HG02970 (cell line): Measurements from ENCODE around the gene EP400.
"Not testable (repeated sequence)": the region's sequence is repeated elsewhere in the genome, so short reads cannot be mapped to it uniquely, and the experiment has no call there.

Source experiments
- ATAC-seq: cut with Tn5 transposase; IDR thresholded peaks from one replicate; pipeline ENCODE4 v1.9.1; 2021; ENCODE audit warnings: mild to moderate bottlenecking, moderate library complexity, moderate number of reproducible peaks; ENCODE audit not compliant: unreplicated experiment, low FRiP score

The EP400 gene

DNA sequence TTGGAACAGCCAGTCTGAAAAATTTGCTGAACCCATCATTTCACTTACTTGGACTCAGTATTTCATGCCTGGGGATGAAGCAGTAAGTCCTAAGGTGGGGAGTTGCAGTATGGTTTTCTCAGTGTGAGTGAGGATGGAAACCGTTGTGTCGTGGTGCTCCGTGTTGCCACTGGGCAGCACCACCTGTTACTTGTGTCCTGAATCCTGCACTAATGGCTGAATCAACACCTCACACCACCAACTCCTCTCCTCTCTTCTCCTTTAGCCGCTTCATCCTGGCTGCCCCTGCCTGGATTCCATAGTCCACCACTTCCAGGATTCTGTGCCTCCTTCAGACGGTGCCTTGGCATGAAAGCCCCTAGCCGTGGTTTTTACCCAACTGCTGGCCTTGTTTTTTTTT is 3.0 kb upstream of the EP400 start:
- ATAC-seq: no peak

DNA sequence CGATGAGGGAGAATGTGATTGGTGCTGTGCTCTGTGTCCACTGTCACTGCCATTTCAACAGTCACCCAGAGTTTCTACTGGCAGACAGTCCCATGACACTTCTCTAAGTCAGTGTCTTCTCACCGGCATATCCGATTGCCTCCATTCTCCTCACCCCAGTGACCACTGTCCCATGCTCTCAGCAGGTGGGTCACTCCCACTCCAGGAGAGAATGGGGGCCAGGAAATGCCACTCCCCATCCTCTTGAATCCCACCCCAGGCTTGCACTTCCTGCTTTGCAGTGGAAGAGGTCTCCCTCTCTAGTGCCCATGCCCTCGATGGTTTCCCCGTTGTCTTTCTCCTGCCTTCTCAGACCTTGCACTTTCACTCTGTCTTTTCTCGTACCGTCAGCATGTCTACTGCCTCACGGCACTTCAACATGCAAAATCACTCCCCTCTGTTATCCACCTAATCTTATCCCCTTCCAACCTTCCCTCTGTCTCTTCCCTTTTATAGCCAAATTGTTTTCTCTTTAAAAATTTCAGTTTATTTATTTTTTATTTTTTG is 2.2 kb upstream of the EP400 start:
- no peak for ATAC-seq

DNA sequence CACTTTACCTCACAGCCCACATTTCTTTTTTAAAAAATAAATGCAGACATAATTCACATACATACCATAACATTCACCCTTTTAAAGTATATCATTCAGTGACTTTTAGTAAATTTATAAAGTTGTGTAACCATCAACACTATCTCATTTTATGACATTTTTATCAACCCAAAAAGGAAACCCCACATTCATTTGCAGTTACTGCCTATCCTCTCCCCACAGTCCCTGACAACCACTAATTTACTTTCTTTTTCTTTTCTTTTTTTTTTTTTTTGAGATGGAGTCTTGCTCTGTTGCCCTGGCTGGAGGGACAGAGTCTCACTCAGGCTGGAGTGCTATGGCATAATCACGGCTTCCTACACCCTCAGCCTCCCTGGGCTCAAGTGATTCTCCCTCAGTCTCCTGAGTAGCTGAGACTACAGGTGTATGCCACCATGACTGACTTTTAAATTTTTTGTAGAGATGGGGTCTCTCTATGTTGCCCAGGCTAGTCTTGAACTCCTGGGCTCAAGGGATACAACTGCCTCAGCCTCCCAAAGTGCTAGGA is 1.5 kb upstream of the EP400 start:
- ATAC-seq: no peak

DNA sequence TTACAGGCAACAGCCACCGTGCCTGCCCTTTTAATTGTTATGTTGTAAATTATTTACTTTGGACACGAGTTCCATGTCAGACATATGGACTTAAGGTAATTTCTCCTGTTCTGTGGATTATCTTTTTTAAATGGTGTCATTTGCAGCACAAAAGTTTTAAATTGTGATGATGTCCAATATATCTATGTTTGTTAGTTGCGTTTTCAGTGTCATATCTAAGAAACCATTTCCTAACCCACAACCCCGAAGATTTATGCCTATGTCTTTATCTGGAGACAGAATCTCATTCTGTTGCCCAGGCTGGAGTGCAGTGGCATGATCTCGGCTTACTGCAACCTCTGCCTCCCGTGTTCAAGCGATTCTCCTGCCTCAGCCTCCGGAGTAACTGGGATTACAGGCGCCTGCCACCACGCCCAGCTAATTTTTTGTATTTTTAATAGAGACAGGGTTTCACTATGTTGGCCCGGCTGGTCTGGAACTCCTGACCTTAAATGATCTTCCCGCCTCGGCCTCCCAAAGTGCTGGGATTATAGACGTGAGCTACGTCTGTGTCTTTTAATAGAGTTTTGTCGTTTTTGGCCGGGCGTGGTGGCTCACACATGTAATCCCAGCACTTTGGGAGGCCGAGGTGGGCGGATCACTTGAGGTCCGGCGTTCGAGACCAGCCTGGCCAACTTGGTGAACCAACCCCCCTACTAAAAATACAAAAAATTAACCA is 870 bp upstream of the EP400 start:
- not testable (repeated sequence) for ATAC-seq

DNA sequence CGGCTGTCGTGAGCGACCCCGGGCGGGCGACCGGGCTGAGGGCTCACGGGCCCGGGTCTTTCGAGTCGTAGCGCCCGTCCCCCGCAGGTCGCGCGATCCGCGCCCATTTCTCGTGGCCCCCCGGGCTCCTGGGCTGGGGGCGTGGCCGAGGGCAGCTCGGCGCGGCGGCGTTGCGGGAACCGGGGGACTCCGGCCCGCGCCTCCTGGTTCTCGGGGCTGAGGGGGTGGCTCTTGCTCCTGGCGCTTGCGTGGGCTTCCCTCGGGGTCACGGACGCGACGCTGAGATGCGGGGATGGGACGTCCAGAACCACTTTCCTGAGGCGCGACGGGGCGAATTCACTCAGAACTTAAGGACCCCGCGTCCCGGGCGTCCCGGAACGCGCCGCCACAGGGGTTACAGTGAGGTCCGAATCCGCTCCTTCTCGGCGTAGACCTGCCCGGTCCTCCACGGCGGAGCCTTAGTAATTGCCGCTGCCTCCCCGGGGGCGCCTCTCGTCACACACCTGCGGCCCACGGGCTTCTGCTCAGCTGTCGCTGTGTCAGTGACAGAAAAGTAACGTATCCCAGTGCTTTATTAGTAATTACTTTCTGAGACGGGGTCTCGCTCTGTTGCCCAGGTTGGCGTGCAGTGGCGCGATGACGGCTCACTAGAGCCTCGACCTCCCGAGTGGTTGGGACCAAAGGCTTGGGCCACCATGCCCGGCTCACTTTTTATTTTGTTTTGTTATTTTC is 606 bp downstream of the EP400 start:
- peak; percentile 32 for ATAC-seq

DNA sequence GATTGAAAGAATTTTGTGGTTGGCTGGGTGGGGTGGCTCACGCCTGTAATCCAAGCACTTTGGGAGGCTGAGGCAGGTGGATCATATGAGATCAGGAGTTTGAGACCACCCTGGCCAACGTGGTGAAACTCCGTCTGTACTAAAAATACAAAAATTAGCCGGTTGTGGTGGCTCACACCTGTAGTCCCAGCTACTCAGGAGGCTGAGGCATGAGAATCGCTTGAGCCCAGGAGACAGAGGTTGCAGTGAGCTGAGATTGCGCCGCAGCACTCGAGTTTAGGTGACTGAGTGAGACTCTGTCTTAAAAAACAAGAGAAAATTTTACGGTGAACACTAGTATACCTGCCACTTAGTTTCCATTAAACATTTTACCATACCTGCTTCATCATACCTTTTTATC is 4.1 kb downstream of the EP400 start:
- ATAC-seq: not testable (repeated sequence)

DNA sequence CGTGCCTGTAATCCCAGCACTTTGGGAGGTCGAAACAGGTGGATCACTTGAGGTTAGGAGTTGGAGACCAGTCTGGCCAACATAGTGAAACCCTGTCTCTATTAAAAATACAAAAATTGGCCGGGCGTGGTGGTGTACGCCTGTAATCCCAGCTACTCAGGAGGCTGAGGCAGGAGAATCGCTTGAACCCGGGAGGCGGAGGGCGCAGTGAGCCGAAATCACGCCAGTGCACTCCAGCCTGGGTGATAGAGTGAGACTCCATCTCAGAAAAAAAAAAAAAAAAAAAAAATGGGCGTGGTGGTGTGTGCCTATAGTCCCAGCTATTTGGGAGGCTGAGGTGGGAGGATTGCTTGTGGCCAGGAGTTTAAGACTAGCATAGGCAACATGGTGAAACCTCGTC is 4.7 kb downstream of the EP400 start:
- not testable (repeated sequence) for ATAC-seq

DNA sequence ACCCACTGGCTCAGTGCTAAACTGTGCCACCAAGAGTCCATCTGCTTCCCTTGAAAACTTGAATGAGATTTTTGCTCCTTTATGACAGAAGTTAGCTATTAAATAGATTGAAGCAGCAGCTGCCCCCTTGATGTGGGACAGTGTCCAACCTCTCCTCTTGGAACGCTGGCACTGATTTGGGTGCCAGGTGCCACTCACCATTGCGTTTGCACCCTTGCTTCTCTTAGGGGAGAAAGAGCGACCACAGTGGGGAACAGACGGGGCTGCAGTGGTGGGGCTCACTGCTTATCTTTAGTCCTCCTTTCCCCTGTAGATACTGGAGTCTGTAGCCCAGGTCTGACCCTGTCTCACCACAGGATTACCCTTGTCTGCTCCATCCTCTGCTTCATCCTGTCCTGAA is 9.4 kb downstream of the EP400 start:
- ATAC-seq: no peak

DNA sequence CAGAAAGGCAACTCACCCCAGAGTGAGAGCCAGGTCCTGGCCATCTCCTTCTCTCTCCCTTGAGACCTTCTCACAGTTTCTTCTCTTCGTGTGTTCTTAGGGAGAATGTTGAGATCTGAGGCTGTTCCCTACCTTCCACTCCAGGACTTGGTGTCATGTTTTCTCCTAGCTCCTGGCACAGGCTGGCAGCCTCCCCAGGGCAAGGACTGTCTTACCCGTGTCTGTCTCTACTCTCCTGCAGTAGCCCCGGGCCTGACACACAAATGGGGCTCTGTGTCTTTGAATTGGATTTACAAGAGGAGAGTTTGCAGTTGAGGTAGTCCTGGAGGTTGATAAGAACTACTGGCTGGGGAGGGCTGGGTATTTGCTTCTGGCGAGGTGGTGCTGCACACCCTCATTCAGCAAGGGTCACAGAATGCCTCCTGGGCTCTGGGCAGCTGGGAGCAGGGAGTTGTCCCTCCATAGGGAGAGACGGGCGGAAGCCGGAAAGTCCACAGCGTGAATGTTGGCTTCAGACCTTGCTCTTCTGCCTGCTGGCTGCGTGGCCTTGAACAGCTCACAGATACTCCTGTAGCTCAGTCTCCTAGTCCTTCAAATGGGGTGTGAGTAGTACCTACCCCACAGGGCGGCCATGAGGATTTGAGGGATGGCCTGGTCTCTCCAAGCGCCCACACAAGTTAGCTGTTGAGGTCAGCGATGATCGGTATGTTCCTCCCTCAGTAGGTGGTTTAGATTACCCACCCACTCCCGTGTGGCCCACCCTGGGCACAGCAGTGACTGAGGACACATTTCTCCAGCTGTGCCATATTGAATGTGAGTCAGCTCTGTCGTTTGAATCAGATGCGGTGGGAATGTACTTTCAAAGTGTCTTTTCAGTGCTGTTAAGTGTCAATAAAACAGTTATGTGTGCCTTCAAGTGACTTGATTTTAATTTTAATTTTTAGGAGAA is 10.2 kb downstream of the EP400 start:
- no peak for ATAC-seq

DNA sequence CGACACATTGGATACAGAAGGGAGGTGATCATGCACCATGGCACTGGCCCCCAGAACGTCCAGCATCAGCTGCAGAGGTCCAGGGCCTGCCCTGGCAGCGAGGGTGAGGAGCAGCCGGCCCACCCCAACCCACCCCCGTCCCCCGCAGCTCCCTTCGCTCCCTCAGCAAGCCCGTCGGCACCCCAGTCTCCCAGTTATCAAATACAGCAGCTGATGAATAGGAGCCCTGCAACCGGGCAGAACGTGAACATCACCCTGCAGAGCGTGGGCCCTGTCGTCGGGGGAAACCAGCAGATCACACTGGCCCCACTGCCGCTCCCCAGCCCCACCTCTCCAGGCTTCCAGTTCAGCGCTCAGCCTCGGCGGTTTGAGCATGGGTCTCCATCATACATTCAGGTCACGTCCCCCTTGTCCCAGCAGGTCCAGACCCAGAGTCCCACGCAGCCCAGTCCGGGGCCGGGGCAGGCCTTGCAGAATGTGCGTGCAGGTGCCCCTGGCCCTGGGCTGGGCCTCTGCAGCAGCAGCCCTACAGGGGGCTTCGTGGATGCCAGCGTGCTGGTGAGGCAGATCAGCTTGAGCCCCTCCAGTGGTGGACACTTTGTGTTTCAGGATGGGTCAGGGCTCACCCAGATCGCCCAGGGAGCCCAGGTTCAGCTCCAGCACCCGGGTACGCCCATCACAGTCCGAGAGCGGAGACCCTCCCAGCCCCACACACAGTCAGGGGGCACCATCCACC is 11.0 kb downstream of the EP400 start:
- ATAC-seq: not testable (repeated sequence)

DNA sequence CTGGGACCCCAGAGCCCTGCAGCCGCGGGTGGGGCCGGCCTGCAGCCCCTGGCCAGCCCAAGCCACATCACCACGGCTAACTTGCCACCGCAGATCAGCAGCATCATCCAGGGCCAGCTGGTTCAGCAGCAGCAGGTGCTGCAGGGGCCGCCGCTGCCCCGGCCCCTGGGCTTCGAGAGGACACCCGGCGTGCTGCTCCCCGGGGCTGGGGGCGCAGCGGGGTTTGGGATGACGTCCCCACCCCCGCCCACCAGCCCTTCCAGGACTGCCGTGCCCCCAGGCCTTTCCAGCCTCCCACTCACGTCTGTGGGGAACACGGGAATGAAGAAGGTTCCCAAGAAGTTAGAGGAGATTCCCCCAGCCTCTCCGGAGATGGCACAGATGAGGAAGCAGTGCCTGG is 11.6 kb downstream of the EP400 start:
- not testable (repeated sequence) for ATAC-seq

DNA sequence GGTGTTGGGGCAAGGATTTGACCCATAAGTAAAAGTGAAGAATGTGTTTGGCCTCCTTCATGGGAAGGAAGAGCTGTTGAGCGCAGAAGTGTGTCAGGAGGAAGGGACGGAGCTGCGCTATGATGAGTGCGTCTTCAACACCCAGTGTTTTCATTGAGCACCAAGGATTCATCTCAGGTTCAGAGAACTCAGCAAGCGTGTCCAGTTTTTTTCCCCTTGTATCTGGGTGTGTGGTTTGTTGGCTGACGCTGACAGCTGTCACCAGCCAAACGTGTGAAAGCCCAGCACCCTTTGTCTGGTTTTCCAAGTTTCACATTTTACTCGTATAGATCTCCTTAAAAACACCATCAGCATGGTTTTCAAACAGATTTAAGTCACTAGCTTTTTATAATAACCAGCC is 12.3 kb downstream of the EP400 start:
- no peak for ATAC-seq

DNA sequence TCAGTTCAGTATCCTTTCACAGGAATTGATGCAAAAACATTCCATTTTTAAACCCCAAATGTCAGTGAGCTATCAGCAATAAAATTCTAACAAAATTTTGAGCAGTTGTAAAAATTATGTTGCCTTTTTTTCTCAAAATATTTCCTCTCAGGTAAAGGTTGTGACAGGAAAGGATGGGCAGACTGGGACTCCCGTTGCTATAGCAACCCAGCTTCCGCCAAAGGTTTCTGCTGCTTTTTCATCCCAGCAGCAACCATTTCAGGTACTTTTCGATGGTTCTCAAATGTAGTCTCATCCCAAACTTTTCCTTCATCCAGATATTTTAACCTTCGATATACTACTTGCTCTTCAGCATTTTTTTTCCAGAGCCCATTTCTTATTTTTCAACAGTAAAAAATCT is 13.6 kb downstream of the EP400 start:
- ATAC-seq: no peak

DNA sequence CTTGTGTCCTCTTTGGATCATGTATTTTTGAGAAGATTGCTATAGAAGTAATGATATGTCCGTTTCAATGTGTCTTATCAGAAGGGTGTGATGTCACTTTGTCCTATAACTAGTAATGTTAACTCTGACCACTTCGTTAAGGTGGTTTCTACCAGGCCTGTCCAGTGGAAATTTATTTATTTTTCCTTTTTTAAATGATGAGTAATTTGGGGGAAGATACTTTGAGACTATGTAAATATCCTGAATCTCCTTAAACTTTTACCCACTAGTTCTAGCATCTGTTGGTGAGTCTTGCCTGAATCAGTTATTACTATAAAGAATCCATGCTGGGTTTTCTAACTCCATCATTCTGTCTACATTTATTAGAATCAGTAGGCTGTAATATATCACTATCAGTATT is 15.3 kb downstream of the EP400 start:
- no peak for ATAC-seq

DNA sequence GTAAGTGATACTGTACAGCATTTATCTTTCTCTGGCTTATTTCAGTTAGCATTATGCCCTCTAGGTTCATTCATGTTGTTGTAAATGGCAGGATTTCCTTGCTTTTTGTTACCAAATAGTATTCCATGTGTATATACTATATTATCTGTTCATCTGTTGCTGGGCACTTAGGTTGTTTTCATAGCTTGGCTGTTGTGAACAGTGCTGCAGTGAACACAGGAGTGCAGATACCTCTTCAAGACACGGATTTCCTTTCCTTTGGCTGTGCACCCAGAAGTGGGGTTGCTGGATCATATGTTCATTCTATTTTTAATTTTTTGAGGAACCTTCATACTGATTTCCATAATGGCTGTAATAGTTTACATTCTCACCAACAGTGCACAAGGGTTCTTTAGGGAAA is 21.5 kb downstream of the EP400 start:
- ATAC-seq: no peak

DNA sequence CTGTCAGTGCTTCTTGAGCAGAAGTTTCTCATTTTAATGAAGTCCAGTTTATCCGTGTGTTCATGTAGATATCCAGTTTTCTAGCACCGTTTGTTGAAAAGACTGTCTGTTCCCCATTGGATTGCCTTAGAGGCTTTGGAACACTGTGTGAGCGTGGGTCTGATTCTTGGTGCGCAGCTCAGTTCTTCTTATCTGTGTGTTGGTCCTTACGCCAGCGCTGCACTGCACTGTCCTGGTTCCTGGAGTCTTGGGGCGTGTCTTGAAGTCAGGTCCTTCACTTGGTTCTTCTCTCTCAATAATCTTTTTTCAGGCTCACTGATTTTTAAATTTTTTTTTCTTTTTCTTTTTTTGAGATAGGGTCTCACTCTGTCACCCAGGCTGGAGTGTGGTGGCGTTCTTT is 25.5 kb downstream of the EP400 start:
- ATAC-seq: no peak

DNA sequence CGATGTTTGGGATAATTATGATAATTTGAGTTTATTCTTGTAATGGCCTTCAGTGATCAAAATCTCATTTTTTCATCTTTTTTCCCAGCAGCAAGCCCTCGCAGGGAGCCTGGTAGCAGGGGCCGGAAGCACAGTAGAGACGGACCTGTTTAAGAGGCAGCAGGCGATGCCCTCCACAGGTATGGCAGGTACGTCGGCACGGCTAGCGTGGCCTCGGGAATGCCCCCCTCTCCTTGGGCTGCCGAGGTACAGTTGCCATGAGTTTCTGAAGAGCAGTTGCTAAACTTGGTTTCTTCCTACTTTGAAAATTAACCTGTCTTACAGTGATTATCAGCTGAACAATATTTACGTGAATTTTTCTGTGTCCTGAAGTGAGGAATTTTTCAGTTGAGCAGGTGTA is 29.9 kb downstream of the EP400 start:
- no peak for ATAC-seq

DNA sequence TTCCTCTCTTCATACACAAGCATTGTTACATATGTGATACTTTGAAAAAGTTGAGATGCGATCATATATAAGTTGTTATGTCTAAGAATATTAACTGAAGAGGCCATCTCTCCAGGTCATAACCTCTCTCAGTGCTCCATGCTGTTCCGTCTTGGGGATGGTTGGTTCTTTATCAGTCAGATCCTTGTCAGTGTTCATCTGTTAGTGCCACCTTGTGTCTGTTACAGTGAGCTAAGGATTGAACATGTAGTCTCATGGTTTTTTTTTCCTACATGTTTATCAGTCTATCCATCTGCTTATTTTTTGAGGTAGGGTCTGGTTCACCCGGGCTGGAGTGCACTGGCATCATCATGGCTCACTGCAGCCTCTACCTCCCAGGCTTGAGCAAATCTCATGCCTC is 30.5 kb downstream of the EP400 start:
- no peak for ATAC-seq

DNA sequence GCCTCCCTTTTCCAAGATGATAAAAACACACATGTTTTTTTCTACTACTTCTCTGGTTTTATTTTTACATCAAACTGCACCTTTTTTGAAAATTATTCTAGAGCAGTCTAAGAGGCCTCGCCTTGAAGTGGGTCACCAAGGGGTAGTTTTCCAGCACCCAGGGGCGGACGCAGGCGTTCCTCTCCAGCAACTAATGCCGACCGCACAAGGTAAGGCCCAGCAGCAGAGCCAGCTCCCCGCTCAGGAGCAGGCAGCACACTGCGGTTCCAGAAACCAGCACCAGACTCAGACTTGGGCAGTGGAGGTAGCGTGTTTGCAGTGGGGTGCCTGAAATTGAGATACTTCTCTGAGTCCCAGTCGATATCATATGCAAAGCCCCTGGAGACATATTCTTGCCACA is 31.6 kb downstream of the EP400 start:
- ATAC-seq: no peak

DNA sequence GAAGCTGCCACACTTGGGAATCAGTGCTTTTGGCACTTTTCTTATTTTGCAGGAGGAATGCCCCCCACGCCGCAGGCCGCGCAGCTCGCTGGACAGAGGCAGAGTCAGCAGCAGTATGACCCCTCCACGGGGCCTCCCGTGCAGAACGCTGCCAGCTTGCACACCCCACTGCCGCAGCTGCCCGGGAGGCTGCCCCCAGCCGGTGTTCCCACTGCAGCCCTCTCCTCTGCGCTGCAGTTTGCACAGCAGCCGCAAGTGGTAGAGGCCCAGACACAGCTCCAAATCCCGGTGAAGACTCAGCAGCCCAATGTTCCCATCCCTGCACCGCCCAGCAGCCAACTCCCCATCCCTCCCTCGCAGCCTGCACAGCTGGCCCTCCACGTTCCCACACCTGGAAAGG is 32.3 kb downstream of the EP400 start:
- ATAC-seq: no peak
